Mammary epithelial cell (primary cell): ENCODE data around the gene FUBP3.

ENCODE experiments used
- EZH2 ChIP-seq: IDR thresholded peaks from 2 replicates; pipeline ENCODE4 v1.6.1; 2012; ENCODE audit warnings: low read length, inconsistent platforms, borderline replicate concordance
- TF ChIP-seq, protein P1 (sequence below), 2 donors: IDR thresholded peaks in 1 of 2; conservative IDR thresholded peaks in 1 of 2; 2 replicates each; pipeline ENCODE4 v1.5.1; 2011 to 2012; ENCODE audit warnings: inconsistent platforms in 2 of 2, low read length in 2 of 2, mild to moderate bottlenecking in 2 of 2, control low read depth in 1 of 2, low read depth in 1 of 2; ENCODE audit not compliant: insufficient read depth in 1 of 2; ENCODE audit errors: extremely low read depth in 1 of 2

GRCh38 chr9:130539420-130540223 is 39.8 kb upstream of the FUBP3 start:
- TF ChIP-seq, protein P1, sequence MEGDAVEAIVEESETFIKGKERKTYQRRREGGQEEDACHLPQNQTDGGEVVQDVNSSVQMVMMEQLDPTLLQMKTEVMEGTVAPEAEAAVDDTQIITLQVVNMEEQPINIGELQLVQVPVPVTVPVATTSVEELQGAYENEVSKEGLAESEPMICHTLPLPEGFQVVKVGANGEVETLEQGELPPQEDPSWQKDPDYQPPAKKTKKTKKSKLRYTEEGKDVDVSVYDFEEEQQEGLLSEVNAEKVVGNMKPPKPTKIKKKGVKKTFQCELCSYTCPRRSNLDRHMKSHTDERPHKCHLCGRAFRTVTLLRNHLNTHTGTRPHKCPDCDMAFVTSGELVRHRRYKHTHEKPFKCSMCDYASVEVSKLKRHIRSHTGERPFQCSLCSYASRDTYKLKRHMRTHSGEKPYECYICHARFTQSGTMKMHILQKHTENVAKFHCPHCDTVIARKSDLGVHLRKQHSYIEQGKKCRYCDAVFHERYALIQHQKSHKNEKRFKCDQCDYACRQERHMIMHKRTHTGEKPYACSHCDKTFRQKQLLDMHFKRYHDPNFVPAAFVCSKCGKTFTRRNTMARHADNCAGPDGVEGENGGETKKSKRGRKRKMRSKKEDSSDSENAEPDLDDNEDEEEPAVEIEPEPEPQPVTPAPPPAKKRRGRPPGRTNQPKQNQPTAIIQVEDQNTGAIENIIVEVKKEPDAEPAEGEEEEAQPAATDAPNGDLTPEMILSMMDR (conservative IDR thresholded peaks at IDR 0.05 in 1 of 2, IDR thresholded peaks at IDR 0.05 in 1 of 2; ENCODE audit: extremely low read depth in 1 of 2, insufficient read depth in 1 of 2, low read depth in 1 of 2, low read length in 2 of 2) = no peak
- no peak for TF ChIP-seq EZH2
